Urothelium cell line (cell line): ENCODE measurements around the gene HSD17B11.
"Not testable (repeated sequence)": the region's sequence is repeated elsewhere in the genome, so short reads cannot be mapped to it uniquely, and the experiment has no call there.

Source experiments
- DNase-seq: peaks from one replicate; pipeline ENCODE4 v3.0.0; 2011; ENCODE audit warnings: low spot score, mixed read lengths
- FAIRE-seq: peaks from 2 replicates; lab custom pipeline; 2011; peaks lifted over from hg19 to GRCh38; lab: Jason Lieb, UNC

HSD17B11 gene

DNA sequence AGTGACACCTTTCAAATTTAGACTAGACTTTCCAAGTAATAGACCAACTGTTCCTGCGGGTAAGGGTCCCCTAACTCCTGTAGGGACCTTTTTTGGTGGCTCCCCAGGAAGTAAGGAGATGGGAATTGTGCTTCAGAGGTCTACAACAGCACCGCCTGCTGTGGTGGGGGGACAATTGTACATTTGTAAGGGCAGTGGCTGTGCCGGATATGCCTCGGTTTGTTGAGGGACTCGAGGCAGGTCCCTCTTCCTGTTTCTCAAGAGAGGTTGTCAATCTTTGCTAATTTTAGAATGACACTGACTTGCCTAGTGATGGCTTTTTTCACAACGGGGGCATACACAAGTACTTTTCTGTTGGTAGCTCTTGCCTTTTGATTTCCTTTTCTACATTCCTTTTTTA, 15.5 kb upstream of the HSD17B11 start:
- DNase-seq: no peak
- no peak for FAIRE-seq

DNA sequence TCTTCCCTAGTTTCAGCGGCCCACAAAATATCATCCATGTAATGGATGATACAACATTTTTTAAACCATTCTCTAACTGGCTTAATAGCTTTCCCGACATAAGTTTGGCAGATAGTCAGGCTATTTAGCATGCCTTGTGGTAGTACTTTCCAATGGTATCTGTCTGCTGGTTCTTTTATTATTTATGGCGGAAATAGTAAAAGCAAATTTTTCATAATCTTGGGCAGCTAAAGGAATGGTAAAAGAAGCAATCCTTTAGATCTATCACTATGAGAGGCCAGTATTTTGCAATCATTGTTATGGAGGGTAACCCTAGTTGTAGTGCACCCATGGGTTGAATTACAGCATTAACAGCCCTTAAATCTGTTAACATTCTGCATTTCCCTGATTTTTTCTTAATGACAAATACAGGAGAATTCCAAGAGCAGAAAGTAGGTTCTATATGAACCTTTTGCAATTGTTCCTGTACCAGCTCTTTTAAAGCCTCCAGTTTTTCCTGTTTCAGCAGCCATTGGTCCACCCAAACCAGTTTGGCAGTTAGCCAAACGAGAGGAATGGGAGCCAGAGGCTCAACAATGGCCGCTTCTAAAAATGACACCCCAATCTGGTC, 14.3 kb upstream of the HSD17B11 start:
- no peak for FAIRE-seq
- no peak for DNase-seq

DNA sequence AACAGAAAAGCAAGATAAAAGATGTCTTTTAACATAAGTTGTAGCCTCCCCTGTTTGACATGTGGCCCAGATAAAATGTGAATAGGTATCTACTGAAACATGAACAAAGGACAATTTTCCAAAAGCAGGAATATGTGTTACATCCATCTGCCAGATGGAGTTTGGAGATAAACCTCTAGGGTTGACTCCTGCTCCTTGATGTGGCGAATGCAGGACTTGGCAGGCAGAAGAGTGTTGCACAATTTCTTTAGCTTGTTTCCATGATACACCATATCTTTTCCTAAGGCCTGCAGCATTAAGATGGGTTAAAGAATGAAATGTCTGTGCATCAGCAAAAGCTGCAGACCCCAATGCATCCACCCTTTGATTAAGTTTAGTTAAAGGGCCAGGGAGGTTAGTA, 12.7 kb upstream of the HSD17B11 start:
- DNase-seq, FAIRE-seq: not testable (repeated sequence)

- no peak for FAIRE-seq
These were observed 9.0 kb upstream of the HSD17B11 start for GRCh38 chr4:87399954-87400353.

DNA sequence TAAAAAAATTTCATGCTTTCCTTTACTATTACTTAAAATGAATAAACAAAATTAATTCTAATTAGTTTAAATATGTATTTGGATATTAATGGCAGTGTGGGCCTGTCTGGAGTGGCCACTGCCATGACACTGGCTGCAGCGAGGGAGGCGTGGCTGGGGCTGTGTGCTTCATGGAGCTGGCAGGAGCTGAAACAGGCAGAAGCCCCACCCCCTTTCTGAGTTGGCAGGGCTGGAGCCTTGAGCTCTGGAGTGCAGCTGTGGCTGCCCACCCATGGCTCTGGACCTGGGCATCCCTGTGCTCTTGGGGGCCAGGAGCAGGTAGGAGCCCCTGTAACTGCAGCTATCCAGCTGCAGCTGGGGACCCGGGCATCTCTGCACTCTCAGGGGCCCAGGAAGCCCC, 8.2 kb upstream of the HSD17B11 start:
- DNase-seq: no peak
- FAIRE-seq: no peak

More at GRCh38 chr4:87399954-87400353, 9.0 kb upstream of the HSD17B11 start:
- DNase-seq: no peak

DNA sequence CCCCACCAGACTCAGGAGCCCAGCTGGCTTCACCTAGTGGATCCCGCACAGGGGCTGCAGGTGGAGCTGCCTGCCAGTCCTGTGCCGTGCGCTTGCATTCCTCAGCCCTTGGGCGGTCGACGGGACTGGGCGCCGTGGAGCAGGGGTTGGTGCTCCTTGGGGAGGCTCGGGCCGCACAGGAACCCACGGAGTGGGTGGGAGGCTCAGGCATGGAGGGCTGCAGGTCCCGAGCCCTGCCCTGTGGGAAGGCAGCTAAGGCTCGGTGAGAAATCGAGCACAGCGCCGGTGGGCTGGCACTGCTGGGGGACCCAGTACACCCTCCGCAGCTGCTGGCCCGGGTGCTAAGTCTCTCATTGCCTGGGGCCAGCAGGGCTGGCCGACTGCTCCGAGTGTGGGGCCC, 4.9 kb upstream of the HSD17B11 start:
- DNase-seq, FAIRE-seq: not testable (repeated sequence)

DNA sequence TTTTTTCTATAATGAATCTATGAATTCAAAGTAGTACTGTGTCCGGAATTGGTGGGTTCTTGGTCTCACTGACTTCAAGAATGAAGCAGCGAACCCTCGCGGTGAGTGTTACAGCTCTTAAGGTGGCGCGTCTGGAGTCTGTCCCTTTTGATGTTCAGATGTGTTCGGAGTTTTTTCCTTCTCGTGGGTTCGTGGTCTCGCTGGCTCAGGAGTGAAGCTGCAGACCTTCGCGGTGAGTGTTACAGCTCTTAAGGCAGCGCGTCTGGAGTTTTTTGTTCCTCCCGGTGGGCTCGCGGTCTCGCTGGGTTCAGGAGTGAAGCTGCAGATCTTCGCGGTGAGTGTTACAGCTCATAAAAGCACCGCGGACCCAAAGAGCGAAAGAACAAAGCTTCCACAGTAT, 4.1 kb upstream of the HSD17B11 start:
- DNase-seq, FAIRE-seq: not testable (repeated sequence)

DNA sequence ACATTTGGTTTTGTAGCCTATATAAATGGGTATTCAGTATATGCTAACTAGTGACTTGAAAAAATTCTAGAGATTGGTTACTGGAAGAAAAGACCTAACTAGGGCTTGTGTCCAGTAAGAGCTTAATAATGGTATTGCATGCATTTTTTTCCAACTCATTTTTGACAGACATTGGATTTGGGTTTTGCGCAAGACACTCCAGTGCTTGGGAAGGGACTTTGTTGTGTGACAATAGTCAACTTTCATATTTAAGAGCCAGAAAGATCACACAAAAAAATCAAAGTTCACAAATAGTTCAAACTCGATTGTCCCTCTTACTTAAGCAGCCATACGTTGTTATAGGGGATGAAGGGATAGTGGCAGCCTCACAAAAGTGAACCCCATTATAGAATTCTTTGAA, 1.2 kb upstream of the HSD17B11 start:
- no peak for DNase-seq
- no peak for FAIRE-seq

DNA sequence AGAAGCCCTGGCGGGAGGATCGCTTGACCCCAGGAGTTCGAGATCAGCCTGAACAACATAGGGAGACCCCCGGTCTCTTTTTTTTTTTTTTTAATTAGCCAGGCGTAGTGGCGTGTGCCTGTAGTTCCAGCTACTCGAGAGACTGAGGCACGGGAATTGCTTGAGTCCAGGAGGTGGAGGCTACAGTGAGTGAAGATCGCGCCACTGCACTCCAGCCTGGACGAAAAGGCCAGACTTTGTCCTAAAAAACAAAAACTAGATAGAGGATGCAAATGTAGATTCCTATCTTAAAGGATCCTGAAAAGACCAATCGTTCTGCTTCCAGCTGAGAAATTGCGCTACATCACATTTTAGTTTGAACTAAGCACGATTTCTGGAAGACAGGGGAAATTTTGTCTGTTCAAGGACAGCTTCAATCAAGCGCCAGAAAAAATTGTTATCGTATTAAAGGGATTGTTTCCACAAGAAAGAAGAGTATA, 627 bp upstream of the HSD17B11 start:
- FAIRE-seq: no peak
- DNase-seq: no peak

DNA sequence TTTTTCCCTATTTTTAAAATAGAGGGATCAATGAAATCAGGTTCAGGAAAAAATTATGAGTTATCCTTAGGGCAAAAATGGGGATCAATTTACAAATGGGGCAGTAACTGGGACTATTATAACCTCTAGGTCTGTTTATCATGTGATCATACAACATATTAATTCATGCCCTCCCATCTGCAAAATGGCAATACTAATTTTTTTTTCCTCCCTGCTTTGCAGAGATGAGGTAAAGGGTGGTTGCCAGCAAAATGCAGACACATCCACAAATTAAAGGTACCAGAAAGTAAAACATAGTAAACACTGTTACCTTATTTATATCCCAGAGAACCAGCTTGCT, 467 bp downstream of the HSD17B11 start:
- DNase-seq (no peak), FAIRE-seq (no peak)

GRCh38 chr4:87390055-87390454, 933 bp downstream of the HSD17B11 start:
- not testable (repeated sequence) for FAIRE-seq, DNase-seq

DNA sequence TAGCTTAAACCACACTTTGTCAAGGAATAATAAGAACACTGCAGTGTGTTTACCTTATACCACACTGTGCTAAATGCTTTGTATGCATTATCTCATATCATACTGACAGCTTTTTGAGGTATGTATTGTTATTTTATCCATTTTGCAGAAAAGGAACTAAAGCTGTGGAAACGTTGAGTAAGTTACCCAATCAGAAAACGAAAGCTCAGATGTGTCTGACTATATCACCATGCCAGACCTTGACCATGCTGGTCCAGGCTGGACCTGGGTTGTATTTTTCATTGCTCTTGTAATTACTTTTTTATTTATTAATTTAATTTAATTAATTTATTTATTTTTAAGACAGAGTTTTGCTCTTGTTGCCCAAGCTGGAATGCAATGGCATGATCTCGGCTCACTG, 2.1 kb downstream of the HSD17B11 start:
- no peak for DNase-seq
- no peak for FAIRE-seq

GRCh38 chr4:87387237-87387636, 3.8 kb downstream of the HSD17B11 start:
- DNase-seq (no peak), FAIRE-seq (no peak)

GRCh38 chr4:87384466-87385132, 6.4 kb downstream of the HSD17B11 start:
- not testable (repeated sequence) for FAIRE-seq, DNase-seq

DNA sequence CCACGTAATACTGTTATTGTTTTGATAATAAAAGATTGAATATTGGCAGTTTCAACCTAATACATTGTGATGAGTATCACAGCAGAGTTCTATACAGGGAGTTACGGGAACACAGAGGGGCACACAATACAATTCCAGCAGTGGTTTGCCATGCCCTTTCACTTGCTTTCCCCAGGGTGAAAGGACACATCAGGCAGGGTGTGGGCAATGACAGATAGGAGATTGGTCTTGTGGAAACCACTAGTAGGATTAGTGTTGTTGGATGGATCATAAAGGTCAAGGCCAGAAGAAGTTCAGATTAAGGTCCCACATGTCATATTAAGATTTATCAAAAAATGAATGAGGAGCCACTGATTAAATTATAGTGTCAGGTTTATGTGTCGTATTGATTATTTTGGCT, 8.1 kb downstream of the HSD17B11 start:
- DNase-seq (no peak), FAIRE-seq (no peak)

DNA sequence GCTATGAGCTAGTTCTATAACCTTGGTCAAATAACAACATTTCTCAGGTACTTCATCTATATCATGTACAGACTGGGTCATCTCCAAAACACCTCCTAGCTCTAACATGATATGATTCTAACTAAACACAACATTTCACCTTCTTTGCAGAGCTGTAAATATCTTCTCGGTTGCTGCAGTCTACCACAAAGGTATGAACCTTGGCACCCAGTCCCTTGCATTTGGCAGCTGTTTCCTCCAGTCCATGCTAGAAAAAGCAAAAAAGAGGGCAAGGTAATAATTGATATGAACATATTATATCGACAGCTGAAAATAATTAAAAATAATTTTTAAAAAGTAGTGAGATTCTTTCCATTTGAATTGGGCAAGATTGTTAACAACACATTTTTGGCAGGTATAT, 8.9 kb downstream of the HSD17B11 start:
- FAIRE-seq (no peak), DNase-seq (no peak)

GRCh38 chr4:87377816-87378215, 13.2 kb downstream of the HSD17B11 start:
- FAIRE-seq: no peak
- no peak for DNase-seq

- peak; percentile 35 for DNase-seq
- FAIRE-seq: no peak
These were observed 15.2 kb downstream of the HSD17B11 start for GRCh38 chr4:87375719-87376291.

DNA sequence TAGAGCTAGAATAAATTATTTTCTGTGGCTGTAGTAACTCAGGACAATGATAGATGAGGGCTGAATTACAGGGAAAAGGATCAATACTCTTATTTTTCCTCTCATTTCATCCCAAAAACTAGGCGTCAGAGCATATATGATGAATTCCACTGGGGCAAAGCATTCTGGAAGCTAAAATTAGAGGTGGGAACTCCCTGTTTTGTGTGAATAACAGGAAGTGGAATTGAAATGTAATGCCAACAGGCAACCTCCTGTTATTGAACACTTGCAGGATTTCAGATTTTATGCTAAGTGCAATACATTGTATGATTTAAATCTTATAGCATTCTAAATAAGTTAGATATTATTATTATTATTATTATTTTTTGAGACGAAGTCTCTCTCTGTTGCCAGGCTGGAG, 20.9 kb downstream of the HSD17B11 start:
- DNase-seq: no peak
- no peak for FAIRE-seq

GRCh38 chr4:87366521-87367162, 24.3 kb downstream of the HSD17B11 start:
- DNase-seq (no peak), FAIRE-seq (no peak)

- FAIRE-seq: no peak
- DNase-seq: no peak
These were observed 25.6 kb downstream of the HSD17B11 start for GRCh38 chr4:87365348-87365747.

DNA sequence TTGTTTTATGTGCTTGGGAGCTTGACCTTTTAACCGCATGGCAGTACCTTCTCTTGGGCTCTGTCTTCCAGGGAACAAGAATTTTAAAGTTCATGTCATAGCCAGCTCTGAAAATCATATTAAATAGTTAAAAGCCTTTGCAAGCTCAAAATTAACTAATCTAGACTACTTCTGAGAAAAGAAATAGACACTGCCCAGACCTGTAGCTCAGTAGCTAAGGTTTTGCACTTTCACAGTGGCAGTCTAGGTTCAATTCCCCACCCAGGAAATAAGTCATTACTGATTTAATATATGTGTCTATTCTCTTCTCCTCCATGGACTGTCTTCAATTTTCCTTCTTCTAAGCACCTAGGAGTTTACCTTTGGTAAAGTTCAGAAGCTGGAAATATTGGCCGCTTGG, 27.4 kb downstream of the HSD17B11 start:
- DNase-seq: no peak
- no peak for FAIRE-seq
